G401 (cell line): Measurements from ENCODE around the gene CDK5RAP3. TPM values are rescaled to one million over a fixed set of nuclear protein-coding genes. Genes with fewer than 3 reads are reported as not detected.
"Not testable (repeated sequence)": the region's sequence is repeated elsewhere in the genome, so short reads cannot be mapped to it uniquely, and the experiment has no call there.

Source experiments
- DNase-seq: peaks from one replicate; pipeline ENCODE4 v3.0.0-alpha.2; 2015; ENCODE audit warnings: low spot score
- in situ Hi-C: cut with HindIII; loops from 2 replicates; pipeline ENCODE4 v1.10.0; 2016; ENCODE audit warnings: low sequenced_read_pairs, mixed read lengths
- total RNA-seq: library from RNA; depleted of rRNA; stranded (reverse); fragments of >200 nt; shearing (Covaris generic); gene quantifications from 2 replicates; pipeline ENCODE4 v1.2.3, GENCODE V29; 2014; rRNA removed

Gene CDK5RAP3
- total RNA-seq: 101 and 129 TPM in 2 replicates

GRCh38 chr17:47970725-47971499 is at the start of gene CDK5RAP3:
Gene CDK5RAP3, plus strand, starts transcription at chr17:47971113. Its CDS starts 34 bp downstream, at chr17:47971147.
- peak; percentile 100 for DNase-seq

GRCh38 chr17:47924785-47925677 is 45.9 kb upstream of the CDK5RAP3 start:
- no peak for DNase-seq
- in situ Hi-C loops: no loop called here

More at GRCh38 chr17:47970725-47971499, at the start of gene CDK5RAP3:
- in situ Hi-C loops: no loop called here

- no peak for DNase-seq
- in situ Hi-C loops: no loop called here
These were observed 45.3 kb upstream of the CDK5RAP3 start for GRCh38 chr17:47925678-47925988.

GRCh38 chr17:47927821-47928400 is 43.0 kb upstream of the CDK5RAP3 start:
- in situ Hi-C loops: no loop called here
- DNase-seq: no peak

GRCh38 chr17:47928415-47928814 is 42.5 kb upstream of the CDK5RAP3 start:
- in situ Hi-C loops: no loop called here
- no peak for DNase-seq

- in situ Hi-C loops: no loop called here
- DNase-seq: no peak
These were observed 41.5 kb upstream of the CDK5RAP3 start for GRCh38 chr17:47929218-47930000.

- DNase-seq: no peak
- in situ Hi-C loops: no loop called here
These were observed 39.1 kb upstream of the CDK5RAP3 start for GRCh38 chr17:47931848-47932247.

GRCh38 chr17:47934856-47935255 is 36.1 kb upstream of the CDK5RAP3 start:
- in situ Hi-C loops: no loop called here
- no peak for DNase-seq

- DNase-seq, in situ Hi-C loops: not testable (repeated sequence)
These were observed 35.4 kb upstream of the CDK5RAP3 start for GRCh38 chr17:47935468-47935867.

GRCh38 chr17:47935961-47936360 is 35.0 kb upstream of the CDK5RAP3 start:
- DNase-seq: no peak
- in situ Hi-C loops: no loop called here

- DNase-seq: no peak
- in situ Hi-C loops: no loop called here
These were observed 33.0 kb upstream of the CDK5RAP3 start for GRCh38 chr17:47937941-47938340.

GRCh38 chr17:47941246-47942095 is 29.4 kb upstream of the CDK5RAP3 start, which contains the start of gene PNPO:
Gene PNPO, plus strand, starts transcription at chr17:47941571. Its CDS starts 105 bp downstream, at chr17:47941676.
- in situ Hi-C loops: no loop called here

GRCh38 chr17:47942096-47942510 is 28.8 kb upstream of the CDK5RAP3 start:
- in situ Hi-C loops: no loop called here
- DNase-seq: peak; percentile 16

More at GRCh38 chr17:47941246-47942095, 29.4 kb upstream of the CDK5RAP3 start, which contains the start of gene PNPO:
- peak; percentile 100 for DNase-seq

GRCh38 chr17:47942568-47942967 is 28.3 kb upstream of the CDK5RAP3 start:
- no peak for DNase-seq
- in situ Hi-C loops: no loop called here

- in situ Hi-C loops: no loop called here
These were observed 25.8 kb upstream of the CDK5RAP3 start for GRCh38 chr17:47945080-47945479.

GRCh38 chr17:47945529-47946508 is 25.1 kb upstream of the CDK5RAP3 start:
- in situ Hi-C loops: no loop called here
- peak; percentile 90 for DNase-seq

More at GRCh38 chr17:47945080-47945479, 25.8 kb upstream of the CDK5RAP3 start:
- no peak for DNase-seq

- no peak for DNase-seq
- in situ Hi-C loops: no loop called here
These were observed 24.4 kb upstream of the CDK5RAP3 start for GRCh38 chr17:47946516-47946915.
